Measurements from ENCODE around the gene RNF213.
A peak's percentile ranks its signal among the peaks of the same experiment; 100 is the strongest.
"Not testable (repeated sequence)": the region's sequence is repeated elsewhere in the genome, so short reads cannot be mapped to it uniquely, and the experiment has no call there.

The RNF213 gene

DNA sequence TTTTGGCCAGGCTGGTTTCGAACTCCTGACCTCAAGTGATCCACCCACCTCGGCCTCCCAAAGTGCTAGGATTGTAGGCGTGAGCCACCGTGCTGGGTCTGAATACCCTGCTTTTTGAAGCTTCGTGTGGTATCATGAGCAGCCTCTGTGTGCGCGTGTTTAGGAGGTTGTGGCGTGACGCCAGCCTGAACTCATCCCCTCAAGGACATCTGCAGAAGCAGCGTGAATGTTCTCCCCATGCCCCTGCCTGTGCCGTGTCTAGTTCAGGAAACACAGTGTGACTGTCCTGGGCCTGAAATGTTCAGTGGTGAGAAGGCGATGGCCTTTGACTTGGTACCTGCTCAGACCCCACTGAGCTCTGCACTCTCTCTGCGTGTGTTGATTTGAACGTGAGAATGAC lies 35.6 kb downstream of the RNF213 start:
- no peak for DNase-seq

DNA sequence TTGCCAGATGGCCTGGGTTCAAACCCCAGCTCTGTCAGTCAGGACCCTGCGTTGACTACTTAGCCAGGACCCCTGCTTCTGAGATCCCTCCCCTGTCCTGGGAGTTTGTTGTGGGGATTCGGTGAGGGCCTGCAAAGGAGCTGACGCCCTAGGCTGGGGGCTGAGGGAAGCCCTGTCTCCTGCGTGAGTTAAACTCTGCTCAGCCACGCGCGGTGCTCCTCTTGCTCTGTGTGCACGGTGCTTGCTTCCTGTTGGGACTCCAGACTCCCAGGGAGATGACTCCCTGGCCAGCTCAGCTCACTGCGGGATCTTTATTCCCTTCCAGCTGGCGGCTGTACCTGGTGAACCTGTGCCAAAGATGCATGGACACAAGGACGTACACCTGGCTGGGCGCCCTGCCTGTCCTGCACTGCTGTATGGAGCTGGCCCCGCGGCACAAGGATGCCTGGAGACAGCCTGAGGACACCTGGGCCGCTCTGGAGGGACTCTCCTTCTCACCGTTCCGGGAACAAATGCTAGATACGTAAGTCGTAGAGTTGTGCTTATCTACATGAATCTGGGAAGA lies 37.4 kb downstream of the RNF213 start:
- no peak for DNase-seq

DNA sequence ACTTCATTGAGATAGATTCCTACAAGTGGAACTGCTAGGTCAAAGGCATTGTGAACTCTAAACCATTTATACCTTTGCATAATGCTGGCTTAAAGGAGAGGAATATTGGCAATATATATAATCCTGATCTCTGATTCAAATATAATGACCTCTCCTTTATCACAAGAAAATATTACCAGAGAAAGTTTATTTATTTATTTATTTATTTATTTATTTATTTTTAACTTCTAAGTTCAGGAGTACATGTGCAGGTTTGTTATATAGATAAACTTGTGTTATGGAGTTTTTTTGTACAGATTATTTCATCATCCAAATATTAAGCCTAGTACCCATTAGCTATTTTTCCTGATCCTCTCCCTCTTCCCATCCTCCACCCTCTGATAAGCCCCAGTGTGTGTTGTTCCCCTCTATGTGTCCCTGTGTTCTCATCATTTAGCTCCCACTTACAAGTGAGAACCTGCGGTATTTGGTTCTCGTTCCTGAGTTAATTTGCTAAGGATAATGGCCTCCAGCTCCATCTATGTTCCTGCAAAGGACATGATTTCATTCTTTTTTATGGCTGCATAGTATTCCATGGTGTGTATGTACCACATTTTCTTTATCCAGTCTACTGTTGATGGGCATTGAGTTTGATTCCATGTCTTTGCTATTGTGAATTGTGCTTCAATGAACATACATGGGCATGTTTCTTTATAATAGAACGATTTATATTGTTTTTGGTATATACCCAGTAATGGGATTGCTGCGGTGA lies 38.9 kb downstream of the RNF213 start:
- not testable (repeated sequence) for DNase-seq

DNA sequence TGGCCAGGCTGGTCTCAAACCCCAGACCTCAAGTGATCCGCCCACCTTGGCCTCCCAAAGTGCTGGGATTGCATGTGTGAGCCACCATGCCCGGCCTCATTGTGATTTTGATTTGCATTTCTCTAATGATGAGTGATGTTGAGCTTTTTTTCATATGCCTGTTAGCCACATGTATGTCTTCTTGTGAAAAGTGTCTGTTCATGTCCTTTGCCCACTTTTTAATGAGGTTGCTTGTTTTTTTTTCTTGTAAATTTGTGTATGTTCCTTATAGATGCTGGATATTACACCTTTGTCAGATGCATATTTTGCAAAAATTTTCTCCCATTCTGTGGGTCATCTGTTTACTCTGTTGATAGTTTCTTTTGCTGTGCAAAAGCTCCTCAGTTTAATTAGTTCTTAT lies 40.1 kb downstream of the RNF213 start:
- DNase-seq: not testable (repeated sequence)

DNA sequence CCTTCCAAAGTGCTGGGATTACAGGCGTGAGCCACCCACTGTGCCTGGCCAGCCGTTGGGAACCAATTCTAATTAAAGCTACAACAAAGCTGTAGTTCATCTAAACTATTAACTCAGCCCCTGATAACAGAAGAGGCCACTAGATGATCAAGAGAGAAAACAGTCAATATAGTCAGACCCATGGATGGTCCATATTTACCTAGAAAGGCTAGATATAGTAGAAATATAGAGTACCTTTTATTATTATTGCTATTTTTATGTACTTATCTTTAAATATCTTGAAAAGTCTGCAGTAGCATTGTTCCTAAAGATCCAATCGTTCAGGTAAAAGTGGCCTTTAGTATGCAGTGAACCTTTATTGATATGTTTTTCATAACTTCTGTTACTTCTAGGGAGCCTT lies 43.2 kb downstream of the RNF213 start:
- DNase-seq: no peak

DNA sequence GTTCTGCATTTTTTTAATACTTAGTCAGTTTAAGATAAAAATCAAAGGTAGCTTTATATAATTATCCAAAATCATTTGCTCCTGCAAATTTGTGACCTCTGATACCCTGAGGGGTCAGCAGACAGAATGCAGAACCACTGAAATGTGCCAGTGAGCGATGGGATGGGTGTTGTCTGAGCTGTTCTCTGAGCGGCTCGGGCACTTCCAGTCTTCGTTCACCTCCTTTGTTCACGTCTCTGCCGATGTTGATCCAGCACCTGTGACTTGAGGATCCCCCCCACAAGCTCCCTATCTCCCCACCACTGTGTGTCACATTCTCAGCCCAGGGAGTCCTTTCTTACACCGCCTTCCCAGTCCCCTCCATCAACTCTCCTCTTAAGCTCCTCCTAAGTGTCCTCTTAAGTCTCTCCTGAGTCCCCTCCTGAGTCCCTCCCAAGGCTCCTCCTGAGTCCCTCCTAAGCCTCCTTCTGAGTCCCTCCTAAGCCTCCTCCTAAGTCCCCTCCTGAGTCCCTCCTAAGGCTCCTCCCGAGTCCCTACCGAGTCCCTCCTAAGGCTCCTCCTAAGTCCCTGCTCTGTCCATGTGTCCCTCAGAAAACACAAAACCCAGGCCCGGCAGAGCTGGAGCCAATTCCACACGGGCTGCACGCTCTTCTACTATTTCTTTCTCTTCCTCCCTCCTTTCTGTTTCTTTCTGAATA lies 47.5 kb downstream of the RNF213 start:
- DNase-seq: no peak

DNA sequence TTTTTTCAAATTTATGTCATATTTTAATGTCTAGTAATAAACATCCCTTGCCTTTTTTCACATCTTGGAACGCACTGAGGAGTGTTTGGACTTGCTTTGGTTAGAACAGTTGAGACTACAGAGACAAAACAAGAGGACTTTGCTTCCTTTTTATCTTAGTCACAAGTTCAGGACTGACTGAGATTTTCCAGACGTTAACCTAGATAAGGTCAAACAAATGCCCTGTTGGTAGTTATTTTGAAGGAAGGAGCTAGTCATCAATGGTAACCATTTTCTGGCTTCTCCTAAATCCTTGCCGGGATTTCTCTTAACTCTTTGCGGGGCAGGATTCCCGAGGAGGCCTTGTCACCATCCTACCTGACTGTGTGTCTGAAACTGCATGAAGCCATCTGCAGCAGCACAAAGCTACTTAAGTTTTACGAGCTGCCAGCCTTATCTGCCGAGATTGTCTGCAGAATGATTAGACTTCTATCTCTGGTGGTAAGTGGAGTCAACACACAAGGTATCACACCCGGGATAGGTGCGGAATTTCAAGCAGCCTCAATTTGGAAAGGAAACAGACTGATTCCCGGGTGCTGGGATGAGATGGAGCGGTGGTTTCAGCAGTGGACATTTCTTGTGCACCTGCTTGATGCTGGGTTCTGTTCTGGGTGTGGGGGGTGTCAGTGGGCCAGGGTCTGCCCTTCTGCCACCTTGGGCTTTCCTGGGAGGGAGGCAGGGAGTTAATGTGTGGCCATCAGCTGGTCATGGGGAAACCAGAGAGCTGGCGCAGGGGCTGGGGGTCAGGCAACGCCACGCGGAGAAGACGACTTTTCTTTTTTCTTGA lies 48.3 kb downstream of the RNF213 start:
- DNase-seq: no peak

DNA sequence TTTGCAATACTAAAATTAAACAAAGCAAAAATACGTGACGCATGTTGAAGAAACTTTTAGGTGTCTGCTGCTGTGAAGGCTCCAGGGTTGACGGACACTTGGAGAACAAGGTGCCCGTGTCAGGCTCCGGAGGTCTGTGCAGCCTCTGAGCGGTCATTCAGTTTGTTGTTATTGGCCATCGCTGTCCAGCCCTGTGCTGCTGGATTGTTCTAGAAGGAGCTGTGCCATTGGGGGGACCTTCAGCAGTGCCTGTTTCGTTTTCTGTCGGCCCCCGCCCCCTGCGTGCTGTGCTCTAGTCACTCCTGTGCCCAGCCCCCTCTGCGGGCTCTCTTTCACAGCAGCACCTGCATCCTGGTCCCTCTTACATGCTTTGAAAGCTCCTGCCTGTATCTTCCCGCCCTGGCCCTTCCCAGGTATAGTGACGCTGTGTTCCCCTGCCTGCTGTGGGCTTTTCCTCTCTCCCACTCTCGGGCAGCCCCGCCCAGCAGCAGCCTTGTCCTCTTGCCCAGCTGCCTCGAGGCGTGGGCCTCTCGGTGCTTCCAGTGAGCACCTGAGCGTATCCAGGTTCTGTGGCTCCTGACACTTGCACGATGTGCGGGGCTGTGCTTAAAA lies 50.7 kb downstream of the RNF213 start:
- no peak for DNase-seq

DNA sequence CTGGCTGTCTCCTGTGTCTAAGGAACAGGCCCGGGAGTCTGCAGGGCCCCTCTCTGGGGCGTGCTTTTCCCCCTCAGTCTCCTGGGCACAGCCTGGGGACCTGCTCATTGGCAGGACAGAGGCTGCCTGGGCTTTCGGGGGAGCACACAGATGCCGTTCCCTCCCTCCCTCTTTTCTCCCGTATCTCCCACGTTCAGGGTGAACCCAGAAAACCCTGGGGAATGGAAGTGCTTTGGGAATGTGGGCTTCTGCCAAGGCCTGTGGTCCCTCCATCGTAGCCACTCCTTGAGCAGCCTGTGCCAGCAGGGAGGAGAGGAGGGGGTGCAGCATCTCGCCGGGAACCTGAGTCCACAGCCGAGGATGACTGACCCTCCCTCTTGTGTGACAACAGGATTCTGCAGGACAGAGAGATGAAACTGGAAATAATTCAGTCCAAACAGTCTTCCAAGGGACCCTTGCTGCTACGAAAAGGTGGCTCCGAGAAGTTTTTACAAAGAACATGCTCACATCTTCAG lies 52.0 kb downstream of the RNF213 start:
- no peak for DNase-seq

DNA sequence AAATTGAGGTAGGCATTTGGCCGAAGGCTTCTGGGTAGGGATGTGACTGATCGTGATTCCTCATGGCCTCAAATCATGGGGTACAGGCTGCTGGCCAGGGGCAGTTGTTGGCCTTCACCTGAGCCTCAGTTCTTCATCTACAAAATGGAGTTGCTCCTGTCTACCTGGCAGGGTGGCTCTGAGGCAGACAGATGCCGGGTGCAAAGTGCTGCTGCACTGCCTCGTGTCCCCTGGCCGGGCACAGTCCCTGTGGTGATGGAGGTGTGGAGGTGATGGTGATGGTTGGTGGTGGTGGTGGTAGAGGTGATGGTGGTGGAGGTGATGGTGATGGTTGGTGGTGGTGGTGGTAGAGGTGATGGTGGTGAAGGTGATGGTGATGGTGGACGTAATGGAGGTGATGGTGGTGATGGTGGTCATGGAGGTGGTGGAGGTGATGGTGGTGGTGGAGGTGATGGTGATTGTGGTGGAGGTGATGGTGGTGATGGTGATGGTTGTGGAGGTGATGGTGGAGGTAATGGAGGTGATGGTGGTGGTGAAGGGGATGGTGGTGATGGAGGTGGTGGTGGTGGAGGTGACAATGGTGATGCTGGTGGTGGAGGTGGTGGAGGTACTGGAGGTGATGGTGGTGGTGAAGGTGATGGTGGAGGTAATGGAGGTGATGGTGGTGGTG lies 52.6 kb downstream of the RNF213 start:
- no peak for DNase-seq

DNA sequence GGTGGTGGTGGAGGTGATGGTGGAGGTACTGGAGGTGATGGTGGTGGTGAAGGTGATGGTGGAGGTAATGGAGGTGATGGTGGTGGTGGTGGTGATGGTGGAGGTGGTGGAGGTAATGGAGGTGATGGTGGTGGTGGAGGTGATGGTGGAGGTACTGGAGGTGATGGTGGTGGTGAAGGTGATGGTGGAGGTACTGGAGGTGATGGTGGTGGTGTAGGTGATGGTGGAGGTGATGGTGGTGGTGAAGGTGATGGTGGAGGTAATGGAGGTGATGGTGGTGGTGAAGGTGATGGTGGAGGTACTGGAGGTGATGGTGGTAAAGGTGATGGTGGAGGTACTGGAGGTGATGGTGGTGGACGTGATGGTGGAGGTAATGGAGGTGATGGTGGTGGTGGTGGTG lies 53.3 kb downstream of the RNF213 start:
- DNase-seq: not testable (repeated sequence)

DNA sequence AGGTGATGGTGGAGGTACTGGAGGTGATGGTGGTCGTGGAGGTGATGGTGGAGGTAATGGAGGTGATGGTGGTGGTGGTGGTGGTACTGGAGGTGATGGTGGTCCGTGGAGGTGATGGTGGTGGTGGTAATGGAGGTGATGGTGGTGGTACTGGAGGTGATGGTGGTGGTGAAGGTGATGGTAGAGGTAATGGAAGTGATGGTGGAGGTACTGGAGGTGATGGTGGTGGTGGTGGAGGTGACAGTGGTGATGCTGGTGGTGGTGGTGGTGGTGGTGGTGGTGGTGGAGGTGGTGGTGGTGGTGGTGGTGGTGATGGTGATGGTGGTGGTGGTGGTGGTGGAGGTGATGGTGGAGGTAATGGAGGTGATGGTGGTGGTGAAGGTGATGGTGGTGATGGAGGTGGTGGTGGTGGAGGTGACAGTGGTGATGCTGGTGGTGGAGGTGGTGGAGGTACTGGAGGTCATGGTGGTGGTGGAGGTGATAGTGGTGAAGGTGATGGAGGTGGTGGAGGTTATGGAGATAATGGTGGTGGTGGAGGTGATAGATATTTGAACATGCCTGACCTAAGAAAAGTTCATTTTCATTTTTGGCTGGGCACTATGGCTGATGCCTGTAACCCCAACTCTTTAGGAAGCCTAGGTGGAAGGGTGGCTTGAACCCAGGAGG lies 55.0 kb downstream of the RNF213 start:
- no peak for DNase-seq

DNA sequence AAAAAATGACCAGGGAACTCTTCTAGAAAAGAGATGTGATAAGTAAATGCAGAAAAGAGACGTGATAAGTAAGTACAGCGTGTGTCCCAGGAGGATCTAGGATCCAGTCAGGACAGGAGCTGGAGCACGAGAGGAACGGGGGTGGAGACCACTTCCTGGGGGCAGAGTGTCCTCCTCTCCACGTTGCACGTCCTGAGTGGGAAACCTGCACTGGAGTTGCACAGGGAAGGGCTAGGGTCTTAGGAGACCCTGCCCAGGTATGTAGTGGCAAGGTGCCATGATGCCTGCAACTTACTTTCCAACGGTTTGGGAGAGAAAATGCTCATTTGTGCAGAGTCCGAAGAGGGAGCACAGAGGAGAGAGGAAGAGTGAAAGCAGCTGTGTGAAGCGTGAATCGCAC lies 55.8 kb downstream of the RNF213 start:
- no peak for DNase-seq

DNA sequence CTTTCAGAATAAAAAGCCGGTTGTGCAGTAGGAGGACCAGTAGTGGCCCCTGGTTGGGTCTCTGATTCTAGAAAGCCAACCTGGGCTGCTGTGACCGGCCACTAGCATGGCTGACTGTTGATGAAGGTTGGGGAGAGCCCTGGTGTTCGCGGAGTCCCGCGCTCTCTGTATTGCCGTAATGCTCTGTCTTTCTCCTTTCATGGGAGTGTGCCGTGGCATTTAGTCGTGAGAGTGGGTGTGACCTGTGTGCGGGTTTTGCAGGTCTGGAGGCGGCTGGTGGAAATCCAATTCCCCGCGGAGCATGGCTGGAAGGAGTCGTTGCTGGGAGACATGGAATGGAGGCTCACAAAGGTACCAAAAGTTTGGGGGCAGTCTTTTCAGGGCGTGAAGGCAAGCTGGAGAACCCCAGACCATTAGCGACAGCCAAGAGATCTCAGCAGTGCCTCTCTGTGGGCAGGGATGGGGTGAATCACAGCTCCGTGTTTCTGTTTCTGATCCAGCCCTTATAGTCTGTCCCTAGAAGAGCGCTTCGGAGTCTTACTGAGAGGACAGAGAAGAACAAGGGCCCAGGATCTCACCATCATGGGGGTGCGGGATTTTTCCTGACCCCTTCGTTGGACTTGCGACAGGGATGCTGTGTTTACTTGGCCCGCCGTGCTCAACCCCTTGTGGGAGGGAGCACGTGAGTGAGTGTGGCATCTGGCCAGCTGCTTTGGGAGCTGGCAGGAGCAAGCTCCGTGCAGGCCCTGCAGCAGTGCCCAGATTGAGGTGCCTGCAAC lies 56.5 kb downstream of the RNF213 start:
- DNase-seq: no peak

DNA sequence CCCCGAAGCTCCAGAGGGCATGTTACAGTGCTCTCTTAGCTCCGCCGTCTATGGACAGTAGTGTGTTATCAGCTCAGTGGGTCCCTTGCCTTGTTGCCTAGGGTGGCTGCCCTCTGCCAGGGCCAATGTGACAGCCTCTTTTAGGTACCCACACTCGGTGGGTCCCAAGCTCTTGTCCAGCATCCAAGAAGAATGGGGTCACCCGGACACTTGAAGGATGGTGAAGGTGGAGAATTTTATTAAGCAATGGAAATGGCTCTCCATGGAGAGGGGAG lies 57.0 kb downstream of the RNF213 start:
- no peak for DNase-seq

DNA sequence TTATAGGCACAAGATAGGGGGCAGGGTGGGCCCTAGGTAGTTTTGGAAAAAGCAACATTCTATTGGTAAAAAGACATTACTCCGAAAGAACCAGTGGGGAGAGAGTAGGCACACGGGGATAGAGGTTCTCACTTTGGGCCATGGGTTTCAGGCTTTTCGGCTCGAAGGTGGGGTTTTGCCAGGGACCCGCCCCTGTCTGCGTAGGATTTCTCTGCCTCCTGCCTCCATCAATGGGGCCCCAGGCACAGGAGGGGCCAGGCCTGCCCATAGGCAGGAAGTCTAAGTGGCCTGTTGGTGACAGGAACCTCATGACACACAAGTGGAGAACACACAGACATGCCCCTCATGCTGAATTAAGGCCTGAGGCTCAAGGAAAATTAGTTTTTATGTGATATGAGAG lies 57.5 kb downstream of the RNF213 start:
- no peak for DNase-seq

DNA sequence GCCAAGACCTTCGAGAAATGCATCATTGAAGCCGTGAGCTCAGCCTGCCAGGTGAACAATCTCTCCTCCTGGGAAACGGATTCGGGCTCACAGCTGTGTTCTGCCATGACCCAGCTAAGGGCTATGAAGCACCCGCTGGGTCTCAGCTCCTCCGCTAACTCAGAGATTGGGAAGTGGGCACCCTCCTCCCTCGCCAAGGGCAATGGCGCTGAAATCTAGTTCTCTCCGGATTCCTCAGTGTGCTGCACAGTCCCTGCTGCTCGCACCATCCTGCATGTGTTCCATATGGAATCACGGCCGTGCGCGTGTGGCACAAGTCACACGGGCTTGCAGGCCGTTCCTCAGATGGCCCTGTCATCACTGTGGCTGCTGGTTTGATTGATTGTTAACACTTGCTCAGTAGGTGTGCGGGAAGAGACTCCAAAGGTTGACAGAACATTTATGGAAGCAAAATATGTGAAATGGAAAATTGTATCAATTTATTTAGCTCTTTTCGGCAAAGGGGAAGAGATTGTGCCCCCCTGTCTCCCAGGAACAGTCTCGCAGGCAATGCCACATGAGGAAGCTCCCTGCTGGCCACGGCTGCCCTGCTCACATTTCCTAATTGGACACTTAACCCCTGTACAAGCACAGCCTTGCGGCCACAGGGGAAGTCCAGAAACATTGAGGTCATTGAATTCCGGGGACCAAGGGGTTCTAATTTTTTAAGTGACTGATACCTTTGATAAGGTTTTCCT lies 58.8 kb downstream of the RNF213 start:
- DNase-seq: peak; percentile 6

DNA sequence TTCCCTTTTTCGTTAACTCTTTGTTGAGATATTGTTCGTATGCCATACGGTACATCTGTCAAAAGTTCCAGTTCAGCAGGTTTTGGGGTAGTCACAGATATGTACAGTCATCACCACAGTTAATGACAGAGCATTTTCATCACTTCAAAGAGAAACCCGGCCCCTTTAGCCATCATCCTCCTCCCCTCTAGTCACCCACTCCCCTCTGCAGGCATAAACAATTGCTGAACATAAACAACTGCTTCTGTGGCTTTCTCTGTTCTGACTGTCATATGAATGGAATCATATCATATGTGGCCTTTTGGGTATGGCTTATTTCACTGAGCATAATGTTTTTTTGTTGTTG lies 59.3 kb downstream of the RNF213 start:
- no peak for DNase-seq

DNA sequence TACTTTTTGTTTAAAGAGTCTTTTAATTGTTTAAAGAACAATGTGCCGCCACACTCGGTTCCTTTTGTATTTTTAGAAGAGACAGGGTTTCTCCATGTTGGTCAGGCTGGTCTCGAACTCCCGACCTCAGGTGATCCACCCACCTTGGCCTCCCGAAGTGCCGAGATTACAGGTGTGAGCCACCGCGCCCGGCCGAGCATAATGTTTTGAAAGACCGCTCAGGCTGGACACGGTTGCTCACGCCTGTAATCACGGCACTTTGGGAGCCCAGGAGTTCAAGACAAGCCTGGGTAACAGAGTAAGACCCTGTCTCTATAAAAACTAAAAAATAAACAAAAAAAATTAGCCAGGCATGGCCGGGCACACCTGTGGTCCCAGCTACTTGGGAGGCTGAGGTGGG lies 59.8 kb downstream of the RNF213 start:
- DNase-seq: no peak

DNA sequence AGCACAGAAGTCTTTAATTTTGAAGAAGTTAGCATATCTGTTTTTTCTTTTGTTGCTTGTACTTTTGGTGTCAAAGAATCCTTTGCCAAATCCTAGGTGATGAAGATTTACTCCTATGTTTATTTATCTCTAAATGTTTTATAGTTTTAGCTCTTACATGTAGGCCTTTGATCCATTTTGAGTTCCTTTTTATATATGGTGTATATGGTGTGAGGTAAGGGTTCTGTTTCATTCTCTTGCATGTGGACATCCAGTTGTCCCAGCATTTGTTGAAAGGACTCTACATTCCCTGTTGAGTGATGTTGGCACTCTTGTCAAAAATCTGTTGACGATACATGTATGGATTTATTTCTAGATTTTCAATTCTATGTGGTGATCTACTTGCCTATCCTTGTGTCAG lies 62.2 kb downstream of the RNF213 start:
- no peak for DNase-seq
